Hippocampal formation (tissue), 2 donors: Measurements from ENCODE around the gene SPG11.
"Not testable (repeated sequence)": the region's sequence is repeated elsewhere in the genome, so short reads cannot be mapped to it uniquely, and the experiment has no call there.

ENCODE experiments used
- DNase-seq, 2 donors: peaks; one replicate each; lab custom pipeline; 2025; lab: John Stamatoyannopoulos, UW

SPG11 gene

GRCh38 chr15:44554934-44555723 is 108.3 kb downstream of the SPG11 start:
- DNase-seq: no peak

- no peak for DNase-seq
These were observed 112.7 kb downstream of the SPG11 start for GRCh38 chr15:44550734-44551133.

- peak in 1 of 2 donors; percentile 29 for DNase-seq
These were observed 113.2 kb downstream of the SPG11 start for GRCh38 chr15:44550256-44550655.

DNA sequence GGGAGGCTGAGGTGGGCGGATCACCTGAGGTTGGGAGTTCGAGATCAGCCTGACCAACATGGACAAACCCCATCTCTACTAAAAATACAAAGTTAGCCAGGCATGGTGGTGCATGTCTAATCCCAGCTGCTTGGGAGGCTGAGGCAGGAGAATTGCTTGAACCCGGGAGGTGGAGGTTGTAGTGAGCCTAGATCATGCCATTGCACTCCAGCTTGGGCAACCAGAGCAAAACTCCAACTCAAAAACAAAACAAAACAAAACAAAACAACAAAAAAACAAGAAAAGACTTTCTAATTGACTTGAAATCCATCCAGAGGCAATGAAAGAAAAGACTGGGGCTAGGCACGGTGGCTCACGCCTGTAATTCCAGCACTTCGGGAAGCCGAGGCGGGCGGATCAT is 114.3 kb downstream of the SPG11 start:
- DNase-seq: not testable (repeated sequence)

DNA sequence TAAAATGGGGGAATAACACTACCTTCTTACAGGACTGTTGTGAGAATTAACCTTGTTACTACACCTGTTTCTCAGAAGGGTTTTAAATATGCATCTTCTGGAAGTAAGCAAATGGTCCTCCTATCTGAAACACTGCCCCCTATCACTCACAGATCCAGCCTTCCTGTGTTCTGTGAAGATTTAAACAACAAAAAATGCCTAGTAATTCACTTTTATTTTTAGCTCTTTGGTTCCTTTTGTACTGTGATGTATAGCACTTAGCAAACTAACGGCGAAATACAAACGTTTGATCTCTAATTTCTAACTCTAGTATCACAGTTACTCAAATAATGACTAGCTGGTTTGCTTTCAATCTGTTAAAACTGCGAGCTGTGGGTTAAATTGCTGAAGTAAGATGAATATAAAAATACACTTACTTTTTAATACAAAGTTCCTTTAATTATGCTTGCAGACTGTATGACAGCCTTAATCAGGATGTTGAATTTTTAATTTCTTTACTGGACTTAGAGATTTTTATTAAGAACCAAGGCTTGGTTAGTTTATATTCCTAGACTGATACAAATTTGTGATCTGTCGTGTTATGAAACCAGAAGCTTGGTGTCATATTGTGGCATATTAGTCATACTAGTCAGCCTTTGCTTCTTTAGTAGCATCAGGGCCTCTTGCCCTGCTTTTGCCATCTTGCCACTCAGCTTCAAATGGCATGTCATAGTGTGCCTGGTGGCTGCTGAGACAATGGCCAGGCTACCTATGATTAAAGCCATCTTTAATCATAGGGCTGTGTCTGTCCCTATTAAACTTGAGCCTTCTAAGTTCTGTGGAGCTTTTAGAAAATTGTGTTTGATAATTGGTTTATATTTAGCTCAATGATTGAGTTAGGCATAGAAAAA is 117.3 kb downstream of the SPG11 start:
- DNase-seq: no peak

DNA sequence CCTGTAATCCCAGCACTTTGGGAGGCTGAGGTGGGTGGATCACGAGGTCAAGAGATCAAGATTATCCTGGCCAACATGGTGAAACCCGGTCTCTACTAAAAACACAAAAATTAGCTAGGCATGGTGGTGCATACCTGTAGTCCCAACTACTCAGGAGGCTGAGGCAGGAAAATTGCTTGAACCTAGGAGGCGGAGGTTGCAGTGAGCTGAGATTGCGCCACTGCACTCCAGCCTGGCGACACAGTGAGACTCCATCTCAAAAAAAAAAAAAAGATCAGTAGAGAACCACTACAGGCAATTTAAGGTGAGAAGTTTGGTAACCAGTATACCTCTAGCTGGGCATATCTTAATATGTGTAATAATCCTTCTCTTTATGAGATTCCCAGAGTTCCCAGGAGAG is 118.7 kb downstream of the SPG11 start:
- DNase-seq: not testable (repeated sequence)

DNA sequence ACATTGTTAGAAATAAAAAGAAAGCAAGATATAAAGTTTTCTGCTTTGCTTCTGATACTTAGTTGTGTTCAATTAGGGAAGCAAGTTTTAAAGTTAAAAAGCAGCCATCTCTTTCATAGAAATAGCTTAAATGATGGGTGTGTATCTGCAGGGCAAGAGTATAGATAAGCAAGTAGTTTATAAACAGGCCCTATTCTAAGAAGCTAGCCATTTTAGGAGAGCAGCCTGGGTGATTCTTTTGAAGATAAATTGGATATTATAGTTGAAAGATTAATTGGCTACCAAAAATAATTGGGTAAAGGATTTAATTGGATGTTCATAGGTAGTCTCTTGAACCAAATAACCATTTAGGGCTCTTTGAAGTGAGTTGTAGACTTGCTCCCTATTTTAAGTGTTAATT is 120.9 kb downstream of the SPG11 start:
- no peak for DNase-seq

DNA sequence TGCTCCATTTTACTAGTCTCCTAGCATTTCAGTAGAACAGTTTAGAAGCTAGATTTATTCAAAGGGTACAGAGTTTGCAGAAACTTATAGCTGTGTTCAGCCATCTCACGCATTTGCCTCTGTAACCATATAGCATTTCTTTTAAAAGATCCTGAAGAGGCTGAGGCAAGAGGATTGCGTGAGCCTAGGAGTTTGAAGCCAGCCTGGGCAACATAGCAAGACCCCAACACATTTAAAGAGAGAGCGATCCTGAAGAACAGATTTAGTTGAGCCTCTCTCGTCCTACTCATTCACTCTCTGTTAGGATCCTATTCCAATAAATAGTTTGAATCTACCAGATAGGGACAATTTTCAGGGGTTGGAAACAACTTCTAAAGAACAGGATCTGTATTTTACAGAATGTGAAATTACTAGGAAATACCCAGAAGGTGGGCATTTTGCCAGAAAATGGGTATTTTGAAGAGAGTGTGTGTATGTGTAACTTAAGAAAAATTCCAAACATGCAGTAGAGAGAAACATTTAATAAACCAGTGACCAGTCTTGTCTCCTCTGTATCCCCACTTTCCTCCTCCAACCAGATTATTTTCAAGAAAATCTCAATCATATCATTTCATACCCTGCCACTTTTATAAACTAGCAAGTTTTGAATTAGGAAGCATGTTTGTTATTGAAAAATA is 122.0 kb downstream of the SPG11 start:
- no peak for DNase-seq

GRCh38 chr15:44537735-44538240 is 125.7 kb downstream of the SPG11 start:
- no peak for DNase-seq

GRCh38 chr15:44536962-44537734 is 126.3 kb downstream of the SPG11 start, which contains the start of gene EIF3J:
Gene EIF3J (plus strand): TSS chr15:44537147. CDS start chr15:44537195, 48 bp downstream.
- DNase-seq: peak; percentile 95 to 98

GRCh38 chr15:44536302-44536961 is 127.0 kb downstream of the SPG11 start:
- peak; percentile 95 to 98 for DNase-seq

GRCh38 chr15:44535523-44536301 is 127.8 kb downstream of the SPG11 start:
- no peak for DNase-seq

DNA sequence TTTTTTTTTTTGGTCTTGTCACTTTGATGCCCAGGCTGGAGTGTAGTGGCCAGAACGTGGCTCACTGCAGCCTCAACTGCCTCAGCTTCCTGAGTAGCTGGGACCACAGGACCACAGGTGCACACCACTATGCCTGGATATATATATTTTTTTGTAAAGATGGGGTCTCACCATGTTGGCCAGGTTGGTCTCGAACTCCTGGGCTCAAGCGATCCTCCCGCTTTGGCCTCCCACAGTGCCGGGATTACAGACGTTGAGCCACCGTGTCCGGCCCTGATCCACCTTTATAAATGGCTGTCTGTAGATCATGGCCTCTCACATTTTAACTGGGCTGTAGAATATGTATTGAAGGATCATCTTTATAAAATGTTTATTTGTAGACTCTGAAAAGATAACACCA is 128.4 kb downstream of the SPG11 start:
- no peak for DNase-seq

GRCh38 chr15:44532689-44533088 is 130.8 kb downstream of the SPG11 start:
- DNase-seq: no peak

GRCh38 chr15:44532275-44532674 is 131.2 kb downstream of the SPG11 start:
- not testable (repeated sequence) for DNase-seq

DNA sequence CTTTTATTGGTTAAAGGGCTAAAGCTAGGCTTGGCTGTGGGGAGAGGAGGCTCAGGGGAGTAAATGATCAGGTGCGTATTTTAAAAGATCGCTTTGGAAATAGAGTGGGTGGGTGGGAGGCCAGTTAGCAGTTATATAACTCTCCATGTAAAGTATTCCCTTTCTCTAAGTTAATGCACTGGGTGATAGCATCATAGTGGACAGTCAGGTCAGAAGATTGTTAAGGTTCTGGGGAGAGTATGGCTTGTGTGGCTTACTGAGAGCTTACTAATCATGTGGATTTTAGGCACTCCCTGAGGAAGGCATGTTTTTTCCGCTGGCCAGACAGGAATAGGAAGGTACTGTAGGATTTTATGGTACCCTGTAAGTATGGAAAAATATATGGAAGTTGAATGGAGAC is 132.8 kb downstream of the SPG11 start:
- no peak for DNase-seq

DNA sequence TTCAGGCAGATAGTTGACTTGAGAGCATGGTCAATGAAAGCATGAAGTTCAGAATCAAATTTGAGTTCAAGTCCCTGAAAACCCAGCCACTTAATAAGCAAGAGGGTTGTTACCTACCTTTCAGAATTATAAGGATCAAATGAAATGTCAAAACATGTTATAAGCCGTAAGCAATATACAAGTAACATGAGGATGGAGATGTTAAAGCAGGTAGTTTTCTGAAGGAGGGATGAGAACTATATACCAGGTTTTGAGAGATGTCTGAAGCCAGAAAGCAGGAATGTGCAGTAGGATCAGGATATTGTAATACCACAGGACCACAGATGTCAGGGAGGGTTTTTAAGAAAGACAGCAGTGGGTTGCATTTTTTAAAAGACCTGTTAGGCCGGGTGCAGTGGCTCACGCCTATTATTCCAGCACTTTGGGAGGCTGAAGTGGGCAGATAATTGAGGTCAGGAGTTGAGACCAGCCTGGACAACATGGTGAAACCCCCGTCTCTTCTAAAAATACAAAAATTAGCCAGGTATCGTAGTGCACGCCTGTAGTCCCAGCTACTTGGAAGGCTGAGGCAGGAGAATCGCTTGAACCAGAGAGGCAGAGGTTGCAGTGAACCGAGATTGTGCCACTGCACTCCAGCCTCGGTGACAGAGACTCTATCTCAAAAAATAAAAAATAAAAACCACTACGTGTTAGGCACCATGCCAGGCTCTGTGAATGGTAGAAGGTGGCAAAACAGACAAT is 133.4 kb downstream of the SPG11 start:
- no peak for DNase-seq

DNA sequence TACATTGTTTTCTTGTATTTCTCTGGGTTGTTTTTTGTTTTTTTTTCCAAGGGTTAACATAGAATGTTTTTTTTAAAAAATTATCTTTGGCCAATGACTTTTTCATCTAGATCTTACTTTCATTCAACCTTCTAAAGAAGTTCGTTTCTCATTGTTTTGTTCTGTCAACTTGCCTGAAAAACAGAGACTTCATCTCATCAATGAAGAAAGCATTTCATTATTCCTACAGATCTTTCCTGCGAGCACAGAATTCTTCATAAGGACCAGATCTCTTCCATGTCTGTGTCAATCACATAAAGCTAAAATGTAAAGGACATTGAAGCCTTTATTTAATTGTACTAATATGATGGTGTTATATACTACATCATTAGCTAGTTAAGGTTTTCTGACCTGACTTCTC is 136.2 kb downstream of the SPG11 start:
- DNase-seq: no peak

GRCh38 chr15:44525018-44525417 is 138.4 kb downstream of the SPG11 start:
- DNase-seq: no peak
